GM12878 (cell line): ENCODE results near the gene SFXN5. TPM values are rescaled to one million over a fixed set of nuclear protein-coding genes. Genes with fewer than 3 reads are reported as not detected.

ENCODE experiments used
- ATAC-seq: fragments of 200-7000 bp; cut with Tn5 transposase; 3 replicates; pipeline ENCODE4 v1.9.1; 2020; ENCODE audit warnings: mild to moderate bottlenecking, moderate library complexity
- BruUV-seq: library from RNA; stranded (reverse); fragments of 400-500 nt; replicated peaks from 2 replicates; lab custom pipeline; 2021; lab: Mats Ljungman, UMichigan
- CTCF ChIA-PET: fragments of 300-600 bp; sonication (Branson Sonifier 250); formaldehyde crosslinking; extraction: SDS; loops from one replicate; lab custom pipeline; 2021; ENCODE audit warnings: inconsistent platforms; lab: Yijun Ruan, JAX
- POLR2A ChIA-PET: fragments of 350-600 bp; formaldehyde crosslinking; extraction: SDS; loops from one replicate; lab custom pipeline; 2021; ENCODE audit warnings: inconsistent platforms; lab: Charles Lee
- RAD21 ChIA-PET: fragments of 300-600 bp; sonication (Branson Sonifier 250); formaldehyde crosslinking; loops from one replicate; lab custom pipeline; 2023; ENCODE audit warnings: antibody characterized with exemption; ENCODE audit not compliant: unreplicated experiment; lab: Charles Lee
- SMC1A ChIA-PET: fragments of 300-600 bp; sonication (Branson Sonifier 250); formaldehyde crosslinking; loops from one replicate; lab custom pipeline; 2023; ENCODE audit not compliant: unreplicated experiment, uncharacterized antibody; lab: Charles Lee
- DNase-seq: peaks from one replicate; pipeline ENCODE4 v3.0.0-alpha.2; 2011; ENCODE audit warnings: low read depth, low spot score
- FAIRE-seq: peaks from 3 replicates; lab custom pipeline; 2011; peaks lifted over from hg19 to GRCh38; lab: Jason Lieb, UNC
- H2AFZ ChIP-seq: 2 replicates; pipeline ENCODE4 v1.6.0; 2011; ENCODE audit warnings: low read depth, low read length, control low read depth; ENCODE audit not compliant: control insufficient read depth
- H3K27ac ChIP-seq: 2 replicates; pipeline ENCODE4 v1.5.1; 2011; ENCODE audit warnings: control low read depth; ENCODE audit not compliant: control insufficient read depth, insufficient read depth
- H3K27me3 ChIP-seq, 2 experiments: replicated peaks in 1 of 2; 2 replicates each; pipeline versions ENCODE4 v1.6.0 to v1.6.1; 2011; ENCODE audit warnings: low read length in 1 of 2; ENCODE audit not compliant: control insufficient read depth in 2 of 2, insufficient read depth in 2 of 2
- H3K36me3 ChIP-seq, 2 experiments: 2 replicates each; pipeline ENCODE4 v1.5.1; 2011; ENCODE audit warnings: low read length in 1 of 2; ENCODE audit not compliant: control insufficient read depth in 2 of 2, insufficient read depth in 2 of 2
- H3K4me1 ChIP-seq: 2 replicates; pipeline ENCODE4 v1.6.1; 2011; ENCODE audit warnings: mild to moderate bottlenecking, low read length, moderate library complexity, mixed read lengths; ENCODE audit not compliant: control insufficient read depth, insufficient read depth
- H3K4me2 ChIP-seq: 2 replicates; pipeline ENCODE4 v1.6.0; 2011; ENCODE audit warnings: control low read depth; ENCODE audit not compliant: control insufficient read depth, insufficient read depth
- H3K4me3 ChIP-seq: fragments of 200-600 bp; sonication (generic); 2 replicates; pipeline ENCODE4 v1.5.1; 2016
- H3K79me2 ChIP-seq: 2 replicates; pipeline ENCODE4 v1.6.0; 2011; ENCODE audit warnings: low read length; ENCODE audit not compliant: control insufficient read depth, insufficient read depth
- H3K9ac ChIP-seq: 2 replicates; pipeline ENCODE4 v1.8.0; 2011; ENCODE audit warnings: low read length, control low read depth, mixed read lengths; ENCODE audit not compliant: control insufficient read depth, insufficient read depth
- H3K9me3 ChIP-seq: replicated peaks from 3 replicates; pipeline ENCODE4 v1.5.1; 2011; ENCODE audit warnings: mild to moderate bottlenecking, low read length; ENCODE audit not compliant: control insufficient read depth, insufficient read depth
- H4K20me1 ChIP-seq: 2 replicates; pipeline ENCODE4 v1.6.0; 2011; ENCODE audit not compliant: control insufficient read depth, insufficient read depth
- ATF3 ChIP-seq: IDR thresholded peaks from 2 replicates; pipeline ENCODE4 v1.6.1; 2011; ENCODE audit warnings: low read depth, mild to moderate bottlenecking, low read length, moderate library complexity, borderline replicate concordance; ENCODE audit errors: extremely low read depth
- EED ChIP-seq: sonication (generic); IDR thresholded peaks from 2 replicates; pipeline ENCODE4 v1.6.1; 2016; ENCODE audit warnings: antibody characterized with exemption, low read depth
- EP300 ChIP-seq, 2 experiments: fragments of 150-350 bp in 1 of 2; IDR thresholded peaks; 2 replicates each; pipeline ENCODE4 v1.6.1; 2011 to 2012; ENCODE audit warnings: low read depth in 2 of 2, low read length in 2 of 2, borderline replicate concordance in 1 of 2, improper control_type of control experiment in 1 of 2, inconsistent platforms in 1 of 2; ENCODE audit not compliant: control insufficient read depth in 1 of 2
- FOS ChIP-seq: IDR thresholded peaks from 3 replicates; pipeline ENCODE4 v1.6.1; 2011; ENCODE audit warnings: borderline replicate concordance; ENCODE audit not compliant: insufficient read length; ENCODE audit errors: extremely low read depth
- HDGF ChIP-seq: fragments of 450-650 bp; IDR thresholded peaks from 2 replicates; pipeline ENCODE4 v1.6.1; 2016; ENCODE audit warnings: antibody characterized with exemption
- IRF4 ChIP-seq: IDR thresholded peaks from 2 replicates; pipeline ENCODE4 v1.6.1; 2011; ENCODE audit warnings: low read depth, low read length
- MTA3 ChIP-seq: IDR thresholded peaks from 2 replicates; pipeline ENCODE4 v1.6.1; 2012; ENCODE audit warnings: low read length, inconsistent platforms, borderline replicate concordance
- NFYB ChIP-seq: IDR thresholded peaks from 2 replicates; pipeline ENCODE4 v1.6.1; 2011; ENCODE audit warnings: low read depth, mild to moderate bottlenecking, low read length, improper control_type of control experiment, moderate library complexity; ENCODE audit not compliant: insufficient read depth
- NR2C2 ChIP-seq: IDR thresholded peaks from 2 replicates; pipeline ENCODE4 v1.6.1; 2011; ENCODE audit warnings: borderline replicate concordance, low read depth; ENCODE audit not compliant: control insufficient read depth, insufficient read length
- PAX8 ChIP-seq: fragments of 450-650 bp; IDR thresholded peaks from 2 replicates; pipeline ENCODE4 v1.6.1; 2017; ENCODE audit warnings: mild to moderate bottlenecking, moderate library complexity
- PBX3 ChIP-seq: IDR thresholded peaks from 2 replicates; pipeline ENCODE4 v1.6.1; 2011; ENCODE audit warnings: mild to moderate bottlenecking, low read depth, low read length, moderate library complexity; ENCODE audit not compliant: insufficient replicate concordance
- PML ChIP-seq: IDR thresholded peaks from 2 replicates; pipeline ENCODE4 v1.6.1; 2012; ENCODE audit warnings: low read length, inconsistent platforms
- SIX5 ChIP-seq: IDR thresholded peaks from 2 replicates; pipeline ENCODE4 v1.6.1; 2011; ENCODE audit warnings: mild to moderate bottlenecking, low read depth, low read length, moderate library complexity; ENCODE audit not compliant: severe bottlenecking
- SMAD5 ChIP-seq: IDR thresholded peaks from 2 replicates; pipeline ENCODE4 v1.6.1; 2016; ENCODE audit warnings: antibody characterized with exemption, low read depth
- STAT1 ChIP-seq: fragments of 450-650 bp; conservative IDR thresholded peaks from 2 replicates; pipeline ENCODE4 v1.6.1; 2014; ENCODE audit warnings: antibody characterized with exemption, mild to moderate bottlenecking
- SUPT20H ChIP-seq: IDR thresholded peaks from 2 replicates; pipeline ENCODE4 v1.6.1; 2011; ENCODE audit warnings: low read depth, mild to moderate bottlenecking, low read length, moderate library complexity, borderline replicate concordance; ENCODE audit not compliant: control insufficient read depth
- WGBS: methylation state at CpG from one replicate; pipeline ENCODE4 v1.1.6; 2016; ENCODE audit warnings: low lambda C conversion rate; ENCODE audit not compliant: insufficient replicate concordance, insufficient coverage; ENCODE audit errors: missing lambda C conversion rate; 5-methylcytosine and 5-hydroxymethylcytosine counted together
- in situ Hi-C: fragments of 300-500 bp; cut with MboI; formaldehyde crosslinking; loops from 9 replicates; pipeline ENCODE4 v1.14.3; 2018; ENCODE audit warnings: mixed read lengths
- intact Hi-C: fragments of 100-400 bp; cut with micrococcal nuclease; formaldehyde crosslinking; loops from one replicate; pipeline ENCODE4 v1.14.2; 2022; ENCODE audit not compliant: unreplicated experiment
- polyA plus RNA-seq, 11 experiments: library from polyadenylated mRNA; depleted of rRNA in 4 of 11; unstranded in 6 of 11; stranded (reverse) in 5 of 11; fragments of >200 nt; fragmentation: Nextera tagmentation in 4 of 11; fragmentation: Illumina TruSeq in 1 of 11; extraction: Ambion mirVana in 4 of 11; extraction: Trizol in 1 of 11; gene quantifications; 1 replicate in 1 of 11; 2 replicates in 10 of 11; pipeline versions ENCODE4 v1.2.1 to v1.2.3, GENCODE V29; 2011 to 2016; ENCODE audit warnings: inconsistent platforms in 2 of 11, missing spikeins in 2 of 11, low read depth in 1 of 11
- total RNA-seq, 4 experiments: library from RNA; depleted of rRNA in 3 of 4; stranded (reverse); fragments of >200 nt in 3 of 4; fragmentation: Illumina TruSeq in 1 of 4; extraction: Trizol in 1 of 4; gene quantifications; 2 replicates each; pipeline versions ENCODE4 v1.2.1 to v1.2.3, GENCODE V29; 2013 to 2021
- TF ChIP-seq, protein P1 (sequence below), 3 experiments: IDR thresholded peaks in 2 of 3; conservative IDR thresholded peaks in 1 of 3; 2 replicates each; pipeline ENCODE4 v1.5.1; 2011; ENCODE audit warnings: low read depth in 3 of 3, low read length in 3 of 3, mild to moderate bottlenecking in 3 of 3, control low read depth in 2 of 3, moderate library complexity in 2 of 3, inconsistent platforms in 1 of 3, mixed read lengths in 1 of 3; ENCODE audit not compliant: control insufficient read depth in 2 of 3, insufficient read depth in 1 of 3; ENCODE audit errors: extremely low read depth in 1 of 3

The SFXN5 gene
- total and polyA plus RNA-seq, 10 of the 15 experiments (the other 5 are each of a cell fraction or from before 2014, with no cell fraction given): 3.3 to 15.9 (median 11.2) TPM

GRCh38 chr2:72994282-72994990 lies 77.1 kb downstream of the SFXN5 start:
- Histone ChIP-seq H3K4me3 (no peak overlapping the region), H3K9ac (no peak overlapping the region), H4K20me1 (no peaks in the 10 kb centered on the region), H3K4me2 (no peak overlapping the region), H3K27me3 (no peaks in the 10 kb centered on the region), H3K36me3 (no peaks in the 10 kb centered on the region; a peak in 1 of 4 replicates), H3K4me1 (no peaks in the 10 kb centered on the region), H2AFZ (no peak overlapping the region), H3K79me2 (no peaks in the 10 kb centered on the region), H3K27ac (no peak overlapping the region), H3K9me3 (no peaks in the 10 kb centered on the region)
- ChIA-PET CTCF (interaction anchor here (0.8 to 3.7 kb wide), 8 partner anchors 11 to 218 kb away, joined by 3 to 56 read pairs (median 4); no protein-coding TSS in a partner anchor), SMC1A (interaction anchor here (0.9 to 1.2 kb wide), 3 partner anchors 101 to 186 kb away, joined by 3 to 5 read pairs (median 3); no protein-coding TSS in a partner anchor), RAD21 (interaction anchor here (2.2 kb wide), 1 partner anchor 183 kb away, joined by 11 read pairs; no protein-coding TSS in a partner anchor), POLR2A (no interaction called here)
- intact Hi-C loops (no loop called here), in situ Hi-C loops (no loop called here)
- TF ChIP-seq HDGF (no peak), SUPT20H (no peak), EED (no peak), PBX3 (no peak), STAT1 (no peak), NR2C2 (no peak), SIX5 (no peak), FOS (no peak), IRF4 (no peak), NFYB (no peak), EP300 (IDR thresholded peaks at IDR 0.05; ENCODE audit: borderline replicate concordance in 1 of 2, control insufficient read depth in 1 of 2, low read depth in 2 of 2, low read length in 2 of 2) (no peak), ATF3 (no peak), PAX8 (no peak), SMAD5 (no peak), PML (no peak), MTA3 (no peak)
- TF ChIP-seq, protein P1, sequence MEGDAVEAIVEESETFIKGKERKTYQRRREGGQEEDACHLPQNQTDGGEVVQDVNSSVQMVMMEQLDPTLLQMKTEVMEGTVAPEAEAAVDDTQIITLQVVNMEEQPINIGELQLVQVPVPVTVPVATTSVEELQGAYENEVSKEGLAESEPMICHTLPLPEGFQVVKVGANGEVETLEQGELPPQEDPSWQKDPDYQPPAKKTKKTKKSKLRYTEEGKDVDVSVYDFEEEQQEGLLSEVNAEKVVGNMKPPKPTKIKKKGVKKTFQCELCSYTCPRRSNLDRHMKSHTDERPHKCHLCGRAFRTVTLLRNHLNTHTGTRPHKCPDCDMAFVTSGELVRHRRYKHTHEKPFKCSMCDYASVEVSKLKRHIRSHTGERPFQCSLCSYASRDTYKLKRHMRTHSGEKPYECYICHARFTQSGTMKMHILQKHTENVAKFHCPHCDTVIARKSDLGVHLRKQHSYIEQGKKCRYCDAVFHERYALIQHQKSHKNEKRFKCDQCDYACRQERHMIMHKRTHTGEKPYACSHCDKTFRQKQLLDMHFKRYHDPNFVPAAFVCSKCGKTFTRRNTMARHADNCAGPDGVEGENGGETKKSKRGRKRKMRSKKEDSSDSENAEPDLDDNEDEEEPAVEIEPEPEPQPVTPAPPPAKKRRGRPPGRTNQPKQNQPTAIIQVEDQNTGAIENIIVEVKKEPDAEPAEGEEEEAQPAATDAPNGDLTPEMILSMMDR (IDR thresholded peaks at IDR 0.05 in 2 of 3, conservative IDR thresholded peaks at IDR 0.05 in 1 of 3; ENCODE audit: control insufficient read depth in 2 of 3, extremely low read depth in 1 of 3, insufficient read depth in 1 of 3, low read depth in 3 of 3, low read length in 3 of 3): no peak
- ATAC-seq (no peak), DNase-seq (no peak), FAIRE-seq (no peak)
- 38% methylated on average over 10 of the region's 10 CpGs for WGBS
- no TSS peak for BruUV-seq
